Adipocyte (in vitro differentiated cells): ENCODE results near the gene VAV2.
A peak's percentile ranks its signal among the peaks of the same experiment; 100 is the strongest.

Source experiments
- DNase-seq: peaks from one replicate; pipeline ENCODE4 v3.0.0-alpha.2; 2015; ENCODE audit warnings: low read depth
- H3K27me3 ChIP-seq: replicated peaks from 2 replicates; pipeline ENCODE4 v1.7.0; 2013; ENCODE audit warnings: mild to moderate bottlenecking, low read length, moderate library complexity; ENCODE audit not compliant: control insufficient read depth, insufficient read depth
- H3K36me3 ChIP-seq: 2 replicates; pipeline ENCODE4 v1.7.0; 2013; ENCODE audit warnings: low read length, mild to moderate bottlenecking, moderate library complexity; ENCODE audit not compliant: control insufficient read depth, insufficient read depth, severe bottlenecking
- H3K4me1 ChIP-seq: 2 replicates; pipeline ENCODE4 v1.7.0; 2013; ENCODE audit warnings: mild to moderate bottlenecking, low read length, moderate library complexity; ENCODE audit not compliant: control insufficient read depth, insufficient read depth
- H3K4me3 ChIP-seq: 2 replicates; pipeline ENCODE4 v1.7.0; 2013; ENCODE audit warnings: mild to moderate bottlenecking, low read length, moderate library complexity
- H3K9ac ChIP-seq: 2 replicates; pipeline ENCODE4 v1.7.0; 2013; ENCODE audit warnings: mild to moderate bottlenecking, low read length, moderate library complexity
- H3K9me3 ChIP-seq: 2 replicates; pipeline ENCODE4 v1.7.0; 2013; ENCODE audit warnings: mild to moderate bottlenecking, low read length, moderate library complexity; ENCODE audit not compliant: control insufficient read depth

Gene VAV2

GRCh38 chr9:133874659-133875058, 117.5 kb downstream of the VAV2 start:
- DNase-seq = no peak
- Histone ChIP-seq H3K4me3 (no peak overlapping the region), H3K27me3 (no peaks in the 10 kb centered on the region), H3K9me3 (no peaks in the 10 kb centered on the region), H3K9ac (no peak overlapping the region), H3K4me1 (peaks cover 6% of the 10 kb centered on the region), H3K36me3 (peaks cover 3% of the 10 kb centered on the region)

GRCh38 chr9:133874060-133874657, 118.0 kb downstream of the VAV2 start:
- Histone ChIP-seq H3K9me3 (no peaks in the 10 kb centered on the region), H3K4me3 (no peak overlapping the region), H3K9ac (no peak overlapping the region), H3K36me3 (peaks cover 3% of the 10 kb centered on the region), H3K27me3 (no peaks in the 10 kb centered on the region), H3K4me1 (peaks cover 6% of the 10 kb centered on the region)
- peak; percentile 70 for DNase-seq

- no peak overlapping the region for H3K4me3 ChIP-seq
- peak; percentile 44 for DNase-seq
- H3K27me3 ChIP-seq = no peaks in the 10 kb centered on the region
Measured at GRCh38 chr9:133873461-133873891, 118.6 kb downstream of the VAV2 start.

GRCh38 chr9:133873009-133873408, 119.1 kb downstream of the VAV2 start:
- Histone ChIP-seq H3K4me1 (peaks cover 6% of the 10 kb centered on the region), H3K9me3 (no peaks in the 10 kb centered on the region), H3K4me3 (no peak overlapping the region), H3K9ac (no peak overlapping the region), H3K36me3 (peaks cover 3% of the 10 kb centered on the region), H3K27me3 (no peaks in the 10 kb centered on the region)
- peak; percentile 50 for DNase-seq

More at GRCh38 chr9:133873461-133873891, 118.6 kb downstream of the VAV2 start:
- Histone ChIP-seq H3K36me3 (peaks cover 3% of the 10 kb centered on the region), H3K9ac (no peak overlapping the region), H3K4me1 (peaks cover 6% of the 10 kb centered on the region), H3K9me3 (no peaks in the 10 kb centered on the region)

GRCh38 chr9:133870598-133871595, 121.2 kb downstream of the VAV2 start:
- H3K4me3 ChIP-seq = no peak overlapping the region
- H3K4me1 ChIP-seq = peaks cover 4% of the 10 kb centered on the region
- no peak overlapping the region for H3K9ac ChIP-seq
- peaks cover 3% of the 10 kb centered on the region for H3K36me3 ChIP-seq
- H3K9me3 ChIP-seq = no peaks in the 10 kb centered on the region
- no peaks in the 10 kb centered on the region for H3K27me3 ChIP-seq
- no peak for DNase-seq

- H3K36me3 ChIP-seq = peaks cover 3% of the 10 kb centered on the region
- H3K9me3 ChIP-seq = peaks cover 6% of the 10 kb centered on the region
- H3K4me3 ChIP-seq = no peak overlapping the region
- H3K27me3 ChIP-seq = no peaks in the 10 kb centered on the region
- H3K9ac ChIP-seq = no peak overlapping the region
- no peaks in the 10 kb centered on the region for H3K4me1 ChIP-seq
- no peak for DNase-seq
Measured at GRCh38 chr9:133869674-133870405, 122.3 kb downstream of the VAV2 start.

GRCh38 chr9:133868203-133868602, 123.9 kb downstream of the VAV2 start:
- H3K27me3 ChIP-seq = no peaks in the 10 kb centered on the region
- no peaks in the 10 kb centered on the region for H3K4me1 ChIP-seq
- no peak overlapping the region for H3K4me3 ChIP-seq
- H3K9ac ChIP-seq = no peak overlapping the region
- H3K36me3 ChIP-seq = peaks cover 3% of the 10 kb centered on the region
- peaks cover 6% of the 10 kb centered on the region for H3K9me3 ChIP-seq
- DNase-seq = no peak

- DNase-seq = no peak
- peaks cover 10% of the 10 kb centered on the region for H3K4me1 ChIP-seq
Measured at GRCh38 chr9:133866946-133867345, 125.2 kb downstream of the VAV2 start.

GRCh38 chr9:133864011-133864410, 128.1 kb downstream of the VAV2 start:
- H3K9me3 ChIP-seq = peaks cover 6% of the 10 kb centered on the region
- DNase-seq = peak; percentile 49
- H3K4me1 ChIP-seq = peaks cover 10% of the 10 kb centered on the region
- H3K27me3 ChIP-seq = no peaks in the 10 kb centered on the region
- H3K9ac ChIP-seq = no peak overlapping the region
- H3K36me3 ChIP-seq = no peaks in the 10 kb centered on the region
- H3K4me3 ChIP-seq = no peak overlapping the region

More at GRCh38 chr9:133866946-133867345, 125.2 kb downstream of the VAV2 start:
- Histone ChIP-seq H3K9ac (no peak overlapping the region), H3K4me3 (no peak overlapping the region), H3K36me3 (peaks cover 3% of the 10 kb centered on the region), H3K27me3 (no peaks in the 10 kb centered on the region), H3K9me3 (peaks cover 6% of the 10 kb centered on the region)

GRCh38 chr9:133863257-133863592, 128.9 kb downstream of the VAV2 start:
- Histone ChIP-seq H3K27me3 (no peaks in the 10 kb centered on the region), H3K4me1 (peaks cover 10% of the 10 kb centered on the region), H3K36me3 (no peaks in the 10 kb centered on the region), H3K9ac (peak overlapping the region; percentile 73), H3K4me3 (peak overlapping the region; percentile 71), H3K9me3 (peaks cover 6% of the 10 kb centered on the region)
- no peak for DNase-seq
